ENCODE results near the gene MYO5B.
A peak's percentile ranks its signal among the peaks of the same experiment; 100 is the strongest.

- peak; percentile 41 for TF ChIP-seq CTCF (IDR thresholded peaks at IDR 0.05; ENCODE audit: low read depth, low read length, missing input control)
- no peak for TF ChIP-seq FOXA2 (IDR thresholded peaks at IDR 0.05)
- no peak for TF ChIP-seq YY1 (IDR thresholded peaks at IDR 0.05)
- no peak for TF ChIP-seq TAF1 (conservative IDR thresholded peaks at IDR 0.05)
Measured at GRCh38 chr18:50051288-50051687, 143.7 kb downstream of the MYO5B start.

Measured in liver (tissue), 3 donors.